ENCODE results near the gene ASCL2.

GRCh38 chr11:2266586-2267305 is 3.6 kb downstream of the ASCL2 start:
- TF ChIP-seq CTCF (conservative IDR thresholded peaks at IDR 0.05 in 1 of 2, IDR thresholded peaks at IDR 0.05 in 1 of 2; ENCODE audit: extremely low read depth in 1 of 2, insufficient read depth in 1 of 2, low read depth in 1 of 2, low read length in 2 of 2) (no peak), EZH2 (IDR thresholded peaks at IDR 0.05; ENCODE audit: borderline replicate concordance, low read length) (no peak)

All from mammary epithelial cell (primary cell).